ENCODE results near the gene ERBB2.
A peak's percentile ranks its signal among the peaks of the same experiment; 100 is the strongest.
"Not testable (repeated sequence)": the region's sequence is repeated elsewhere in the genome, so short reads cannot be mapped to it uniquely, and the experiment has no call there.

Gene ERBB2

GRCh38 chr17:39705786-39706348, 6.0 kb downstream of the ERBB2 start:
- no peak for DNase-seq

DNA sequence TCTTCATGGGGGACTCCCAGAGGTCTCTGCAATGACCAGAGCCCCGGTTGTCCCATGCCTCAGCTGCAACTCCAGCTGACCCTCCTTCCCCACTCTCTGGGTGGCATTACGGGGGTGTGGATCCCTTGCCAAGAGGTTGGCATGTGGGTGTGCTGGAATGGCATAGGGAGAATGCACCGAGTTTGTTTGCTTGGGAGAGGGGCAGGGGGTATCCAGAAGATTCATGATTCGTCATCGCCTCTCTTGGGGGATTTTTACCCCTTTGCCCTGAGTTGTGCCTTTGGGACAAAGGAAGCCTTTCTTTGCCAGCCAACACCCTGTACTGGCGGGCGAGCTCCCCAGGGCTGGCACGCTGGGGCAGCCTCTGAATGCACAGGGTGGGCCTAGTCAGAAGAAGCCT, 6.5 kb downstream of the ERBB2 start:
- DNase-seq: no peak

GRCh38 chr17:39706921-39707337, 7.1 kb downstream of the ERBB2 start:
- DNase-seq: no peak

GRCh38 chr17:39709319-39709997, 9.6 kb downstream of the ERBB2 start:
- no peak for DNase-seq

DNA sequence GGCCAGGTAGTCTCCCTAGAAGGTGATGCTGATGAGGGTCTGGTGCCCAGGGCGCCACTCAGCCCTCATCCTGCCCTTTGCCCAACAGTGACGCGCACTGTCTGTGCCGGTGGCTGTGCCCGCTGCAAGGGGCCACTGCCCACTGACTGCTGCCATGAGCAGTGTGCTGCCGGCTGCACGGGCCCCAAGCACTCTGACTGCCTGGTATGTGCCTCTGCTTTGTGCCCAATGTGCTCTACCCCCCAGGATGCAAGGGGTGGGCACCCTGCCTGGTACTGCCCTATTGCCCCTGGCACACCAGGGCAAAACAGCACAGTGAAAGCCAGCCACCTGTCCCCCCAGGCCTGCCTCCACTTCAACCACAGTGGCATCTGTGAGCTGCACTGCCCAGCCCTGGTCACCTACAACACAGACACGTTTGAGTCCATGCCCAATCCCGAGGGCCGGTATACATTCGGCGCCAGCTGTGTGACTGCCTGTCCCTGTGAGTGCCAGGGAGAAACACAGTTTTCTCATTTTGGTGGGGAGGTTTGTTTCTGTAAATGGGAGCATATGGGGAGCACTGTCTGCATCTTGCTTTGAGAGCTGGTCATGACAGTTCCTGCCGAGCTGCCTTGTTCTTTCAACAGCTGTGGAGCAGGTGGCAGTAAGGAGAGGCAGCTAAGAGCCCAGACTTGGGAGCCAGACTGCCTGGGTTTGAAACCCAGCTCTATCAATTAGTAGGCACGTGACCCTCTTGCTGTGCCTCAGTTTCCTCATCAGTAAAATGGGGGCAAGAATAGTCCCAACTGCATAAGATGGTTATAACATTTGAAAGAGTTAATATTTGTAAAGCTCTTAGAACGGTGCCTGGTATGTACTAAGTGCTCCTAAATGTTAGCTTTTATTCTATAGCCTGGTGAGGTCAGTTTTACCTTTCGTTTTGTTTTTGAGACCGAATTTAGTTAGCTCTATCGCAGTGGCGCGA, 10.4 kb downstream of the ERBB2 start:
- DNase-seq: no peak

DNA sequence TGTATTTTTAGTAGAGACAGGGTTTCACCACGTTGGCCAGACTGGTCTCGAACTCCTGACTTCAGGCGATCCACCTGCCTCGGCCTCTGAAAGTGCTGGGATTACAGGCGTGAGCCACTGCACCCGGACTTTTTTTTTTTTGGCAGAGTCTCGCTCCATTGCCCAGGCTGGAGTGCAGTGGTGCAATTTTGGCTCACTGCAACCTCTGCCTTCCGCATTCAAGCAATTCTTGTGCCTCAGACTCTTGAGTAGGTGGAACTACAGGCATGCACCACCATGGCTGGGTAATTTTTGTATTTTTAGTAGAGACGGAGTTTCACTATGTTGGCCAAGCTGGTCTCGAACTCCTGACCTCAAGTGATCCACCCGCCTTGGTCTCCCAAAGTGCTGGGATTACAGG, 11.2 kb downstream of the ERBB2 start:
- DNase-seq: not testable (repeated sequence)

DNA sequence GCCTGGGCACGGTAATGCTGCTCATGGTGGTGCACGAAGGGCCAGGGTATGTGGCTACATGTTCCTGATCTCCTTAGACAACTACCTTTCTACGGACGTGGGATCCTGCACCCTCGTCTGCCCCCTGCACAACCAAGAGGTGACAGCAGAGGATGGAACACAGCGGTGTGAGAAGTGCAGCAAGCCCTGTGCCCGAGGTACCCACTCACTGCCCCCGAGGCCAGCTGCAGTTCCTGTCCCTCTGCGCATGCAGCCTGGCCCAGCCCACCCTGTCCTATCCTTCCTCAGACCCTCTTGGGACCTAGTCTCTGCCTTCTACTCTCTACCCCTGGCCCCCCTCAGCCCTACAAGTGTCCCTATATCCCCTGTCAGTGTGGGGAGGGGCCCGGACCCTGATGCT, 12.0 kb downstream of the ERBB2 start:
- no peak for DNase-seq

DNA sequence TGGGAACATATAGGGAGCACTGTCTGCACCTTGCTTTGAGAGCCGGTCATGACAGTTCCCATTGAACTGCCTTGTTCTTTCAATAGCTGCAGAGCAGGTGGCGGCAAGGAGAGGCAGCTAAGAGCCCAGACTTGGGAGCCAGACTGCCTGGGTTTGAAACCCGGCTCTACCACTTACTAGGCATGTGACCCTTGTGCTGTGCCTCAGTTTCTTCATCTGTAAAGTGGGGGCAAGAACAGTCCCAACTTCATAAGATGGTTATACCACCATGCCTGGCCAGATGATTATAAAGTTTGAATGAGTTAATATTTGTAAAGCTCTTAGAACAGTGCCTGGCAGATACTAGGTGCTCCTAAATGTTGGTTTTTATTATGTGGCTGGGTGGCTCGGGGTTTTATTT, 14.4 kb downstream of the ERBB2 start:
- no peak for DNase-seq

- no peak for DNase-seq
Measured at GRCh38 chr17:39715375-39716072, 15.7 kb downstream of the ERBB2 start.

GRCh38 chr17:39716073-39716818, 16.4 kb downstream of the ERBB2 start:
- no peak for DNase-seq

GRCh38 chr17:39716879-39717536, 17.1 kb downstream of the ERBB2 start:
- no peak for DNase-seq

- no peak for DNase-seq
Measured at GRCh38 chr17:39717660-39718059, 17.8 kb downstream of the ERBB2 start.

- DNase-seq: no peak
Measured at GRCh38 chr17:39719563-39720355, 19.9 kb downstream of the ERBB2 start.

GRCh38 chr17:39722104-39722503, 22.2 kb downstream of the ERBB2 start:
- DNase-seq: no peak

GRCh38 chr17:39722965-39723848, 23.3 kb downstream of the ERBB2 start:
- DNase-seq: peak; percentile 54

DNA sequence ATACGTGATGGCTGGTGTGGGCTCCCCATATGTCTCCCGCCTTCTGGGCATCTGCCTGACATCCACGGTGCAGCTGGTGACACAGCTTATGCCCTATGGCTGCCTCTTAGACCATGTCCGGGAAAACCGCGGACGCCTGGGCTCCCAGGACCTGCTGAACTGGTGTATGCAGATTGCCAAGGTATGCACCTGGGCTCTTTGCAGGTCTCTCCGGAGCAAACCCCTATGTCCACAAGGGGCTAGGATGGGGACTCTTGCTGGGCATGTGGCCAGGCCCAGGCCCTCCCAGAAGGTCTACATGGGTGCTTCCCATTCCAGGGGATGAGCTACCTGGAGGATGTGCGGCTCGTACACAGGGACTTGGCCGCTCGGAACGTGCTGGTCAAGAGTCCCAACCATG, 24.9 kb downstream of the ERBB2 start:
- DNase-seq: no peak

DNA sequence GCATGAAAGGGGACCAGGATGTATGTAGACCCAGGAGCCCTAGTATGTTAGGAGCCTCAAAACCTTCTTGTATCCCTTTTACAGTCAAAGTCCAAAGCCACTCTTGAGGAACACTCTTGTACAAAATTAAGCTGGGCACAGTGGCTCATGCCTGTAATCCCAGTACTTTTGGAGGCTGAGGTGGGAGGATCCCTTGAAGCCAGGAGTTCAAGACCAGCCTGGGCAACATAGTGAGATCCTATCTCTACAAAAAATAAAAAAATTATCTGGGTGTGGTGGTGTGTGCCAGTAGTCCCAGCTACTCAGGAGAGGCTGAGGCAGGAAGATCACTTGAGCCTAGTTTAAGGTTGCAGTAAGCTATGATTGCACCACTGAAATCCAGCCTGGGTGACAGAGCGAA, 26.1 kb downstream of the ERBB2 start:
- DNase-seq: not testable (repeated sequence)

GRCh38 chr17:39726617-39727016, 26.8 kb downstream of the ERBB2 start:
- DNase-seq: no peak

GRCh38 chr17:39727556-39727955, 27.7 kb downstream of the ERBB2 start:
- no peak for DNase-seq

GRCh38 chr17:39729280-39729851, 29.5 kb downstream of the ERBB2 start:
- DNase-seq: no peak
